ENCODE measurements around the gene UNC119. TPM values are rescaled to one million over a fixed set of nuclear protein-coding genes. Genes with fewer than 3 reads are reported as not detected.

UNC119 gene
- total RNA-seq, 2 experiments from 2014 or later: 14.2 to 14.9 TPM

- CTCF ChIA-PET (ENCODE audit: unreplicated experiment): no interaction called here
- H3K36me3 ChIP-seq (ENCODE audit: insufficient read depth, low read length): no peaks in the 10 kb centered on the region
- no TSS peak for BruUV-seq (replicated peaks)
- no peak for DNase-seq (ENCODE audit: low spot score)
- H3K4me1 ChIP-seq (ENCODE audit: insufficient read depth, low read length, poor library complexity, severe bottlenecking): no peaks in the 10 kb centered on the region
- H3K79me2 ChIP-seq (ENCODE audit: insufficient read depth, low read depth, low read length): no peaks in the 10 kb centered on the region
- no peaks in the 10 kb centered on the region for H3K9me3 ChIP-seq (ENCODE audit: low read length)
- no peaks in the 10 kb centered on the region for H4K20me1 ChIP-seq (ENCODE audit: insufficient read depth, low read length)
- no peak overlapping the region for H3K27ac ChIP-seq (ENCODE audit: low read depth, low read length, poor library complexity, severe bottlenecking)
- no peak overlapping the region for H2AFZ ChIP-seq (ENCODE audit: low read length)
- H3K4me2 ChIP-seq (ENCODE audit: low read length): no peak overlapping the region
- intact Hi-C loops (cut with micrococcal nuclease; ENCODE audit: unreplicated experiment): no loop called here
- H3K9me2 ChIP-seq (ENCODE audit: insufficient read depth, low read length): no peaks in the 10 kb centered on the region
- POLR2A ChIA-PET: no interaction called here
- H3K4me3 ChIP-seq (ENCODE audit: low read depth, low read length, poor library complexity, severe bottlenecking): no peak overlapping the region
- no peak for TF ChIP-seq CTCF (conservative IDR thresholded peaks at IDR 0.05; ENCODE audit: low read length)
- TF ChIP-seq EZH2phosphoT487 (IDR thresholded peaks at IDR 0.05; ENCODE audit: borderline replicate concordance, low read depth, low read length): no peak
Observed at GRCh38 chr17:28537219-28537610, 15.2 kb downstream of the UNC119 start.

GRCh38 chr17:28536532-28537218 lies 15.7 kb downstream of the UNC119 start:
- BruUV-seq (replicated peaks): no TSS peak
- no peaks in the 10 kb centered on the region for H3K9me3 ChIP-seq (ENCODE audit: low read length)
- H3K36me3 ChIP-seq (ENCODE audit: insufficient read depth, low read length): no peaks in the 10 kb centered on the region
- no peak for DNase-seq (ENCODE audit: low spot score)
- no peaks in the 10 kb centered on the region for H3K9me2 ChIP-seq (ENCODE audit: insufficient read depth, low read length)
- H3K4me2 ChIP-seq (ENCODE audit: low read length): no peak overlapping the region
- no peak for TF ChIP-seq EZH2phosphoT487 (IDR thresholded peaks at IDR 0.05; ENCODE audit: borderline replicate concordance, low read depth, low read length)
- TF ChIP-seq CTCF (conservative IDR thresholded peaks at IDR 0.05; ENCODE audit: low read length): no peak
- H4K20me1 ChIP-seq (ENCODE audit: insufficient read depth, low read length): no peaks in the 10 kb centered on the region
- no peaks in the 10 kb centered on the region for H3K79me2 ChIP-seq (ENCODE audit: insufficient read depth, low read depth, low read length)
- H3K27ac ChIP-seq (ENCODE audit: low read depth, low read length, poor library complexity, severe bottlenecking): no peak overlapping the region
- no peak overlapping the region for H3K4me3 ChIP-seq (ENCODE audit: low read depth, low read length, poor library complexity, severe bottlenecking)
- intact Hi-C loops (cut with micrococcal nuclease; ENCODE audit: unreplicated experiment): no loop called here
- POLR2A ChIA-PET: no interaction called here
- H3K4me1 ChIP-seq (ENCODE audit: insufficient read depth, low read length, poor library complexity, severe bottlenecking): no peaks in the 10 kb centered on the region
- H2AFZ ChIP-seq (ENCODE audit: low read length): no peak overlapping the region
- CTCF ChIA-PET (ENCODE audit: unreplicated experiment): no interaction called here

GRCh38 chr17:28534740-28535375 lies 17.6 kb downstream of the UNC119 start:
- TF ChIP-seq EZH2phosphoT487 (IDR thresholded peaks at IDR 0.05; ENCODE audit: borderline replicate concordance, low read depth, low read length) (no peak), CTCF (conservative IDR thresholded peaks at IDR 0.05; ENCODE audit: low read length) (no peak)
- H3K9me3 ChIP-seq (ENCODE audit: low read length): no peaks in the 10 kb centered on the region
- no peak overlapping the region for H2AFZ ChIP-seq (ENCODE audit: low read length)
- no peaks in the 10 kb centered on the region for H3K9me2 ChIP-seq (ENCODE audit: insufficient read depth, low read length)
- intact Hi-C loops (cut with micrococcal nuclease; ENCODE audit: unreplicated experiment): no loop called here
- H3K4me1 ChIP-seq (ENCODE audit: insufficient read depth, low read length, poor library complexity, severe bottlenecking): no peaks in the 10 kb centered on the region
- no peaks in the 10 kb centered on the region for H3K79me2 ChIP-seq (ENCODE audit: insufficient read depth, low read depth, low read length)
- no peak for DNase-seq (ENCODE audit: low spot score)
- BruUV-seq (replicated peaks): no TSS peak
- H3K27ac ChIP-seq (ENCODE audit: low read depth, low read length, poor library complexity, severe bottlenecking): no peak overlapping the region
- no peak overlapping the region for H3K4me3 ChIP-seq (ENCODE audit: low read depth, low read length, poor library complexity, severe bottlenecking)
- CTCF ChIA-PET (ENCODE audit: unreplicated experiment): no interaction called here
- H3K36me3 ChIP-seq (ENCODE audit: insufficient read depth, low read length): no peaks in the 10 kb centered on the region
- H4K20me1 ChIP-seq (ENCODE audit: insufficient read depth, low read length): no peaks in the 10 kb centered on the region
- POLR2A ChIA-PET: interaction anchor here (0.7 kb wide), 1 partner anchor 458 kb away, joined by 4 read pairs; no protein-coding TSS in a partner anchor
- H3K4me2 ChIP-seq (ENCODE audit: low read length): no peak overlapping the region

All from OCI-LY7 (cell line).